A673 (cell line): Measurements from ENCODE around the gene MMP14. TPM values are rescaled to one million over a fixed set of nuclear protein-coding genes. Genes with fewer than 3 reads are reported as not detected.

Source experiments
- BruUV-seq: library from RNA; stranded (reverse); fragments of 400-500 nt; replicated peaks from 2 replicates; lab custom pipeline; 2021; lab: Mats Ljungman, UMichigan
- CTCF ChIA-PET: fragments of 300-600 bp; sonication (Branson Sonifier 250); formaldehyde crosslinking; loops from one replicate; lab custom pipeline; 2022; ENCODE audit warnings: antibody characterized with exemption; lab: Charles Lee
- POLR2A ChIA-PET: fragments of 300-600 bp; sonication (Branson Sonifier 250); formaldehyde crosslinking; loops from one replicate; lab custom pipeline; 2022; ENCODE audit warnings: antibody characterized with exemption; ENCODE audit not compliant: low non-redundant PET; lab: Charles Lee
- DNase-seq: peaks from one replicate; pipeline ENCODE4 v3.0.0-alpha.2; 2015; ENCODE audit warnings: low spot score
- H3K27ac ChIP-seq: fragments of 200-600 bp; sonication (generic); 2 replicates; pipeline ENCODE4 v1.5.1; 2016; ENCODE audit warnings: mixed run types, low read depth, mild to moderate bottlenecking, mixed read lengths, antibody characterized with exemption, low read length; ENCODE audit not compliant: poor library complexity, severe bottlenecking
- H3K27me3 ChIP-seq: fragments of 200-600 bp; sonication (generic); replicated peaks from 2 replicates; pipeline ENCODE4 v1.6.1; 2017; ENCODE audit warnings: mixed run types, low read depth, mild to moderate bottlenecking, mixed read lengths, antibody characterized with exemption, low read length; ENCODE audit not compliant: insufficient read depth, poor library complexity
- H3K36me3 ChIP-seq: fragments of 200-600 bp; sonication (generic); 2 replicates; pipeline ENCODE4 v1.6.1; 2016; ENCODE audit warnings: mixed run types, mild to moderate bottlenecking, mixed read lengths, antibody characterized with exemption, low read length; ENCODE audit not compliant: insufficient read depth, poor library complexity, severe bottlenecking
- H3K4me1 ChIP-seq: fragments of 200-600 bp; sonication (generic); 2 replicates; pipeline ENCODE4 v1.6.1; 2017; ENCODE audit warnings: mixed run types, mild to moderate bottlenecking, mixed read lengths, antibody characterized with exemption, low read length; ENCODE audit not compliant: insufficient read depth, poor library complexity, severe bottlenecking
- H3K4me3 ChIP-seq: fragments of 200-600 bp; sonication (generic); 2 replicates; pipeline ENCODE4 v1.5.1; 2016; ENCODE audit warnings: low read depth, mixed run types, mild to moderate bottlenecking, mixed read lengths, low read length; ENCODE audit not compliant: poor library complexity, severe bottlenecking
- H3K9me3 ChIP-seq: fragments of 200-600 bp; sonication (generic); 2 replicates; pipeline ENCODE4 v1.6.1; 2016; ENCODE audit warnings: mixed run types, low read depth, mild to moderate bottlenecking, mixed read lengths, antibody characterized with exemption, low read length; ENCODE audit not compliant: poor library complexity, severe bottlenecking
- CTCF ChIP-seq: fragments of 300-800, 200-600 bp; sonication (generic); conservative IDR thresholded peaks from 2 replicates; pipeline ENCODE4 v1.5.1; 2017; ENCODE audit warnings: low read depth, mild to moderate bottlenecking, antibody characterized with exemption, low read length, moderate library complexity, mixed read lengths
- EZH2 ChIP-seq: fragments of 200-600 bp; sonication (generic); IDR thresholded peaks from 2 replicates; pipeline ENCODE4 v1.6.1; 2017; ENCODE audit warnings: borderline replicate concordance, low read depth, mild to moderate bottlenecking, mixed read lengths, antibody characterized with exemption, low read length; ENCODE audit not compliant: poor library complexity, severe bottlenecking
- intact Hi-C: fragments of 100-400 bp; cut with micrococcal nuclease; formaldehyde crosslinking; loops from one replicate; pipeline ENCODE4 v1.10.0; 2022; ENCODE audit not compliant: unreplicated experiment
- total RNA-seq: library from RNA; stranded (reverse); gene quantifications from 2 replicates; pipeline ENCODE4 v1.2.3, GENCODE V29; 2021

The MMP14 gene
- total RNA-seq, 1 experiment from 2014 or later: 91.3 TPM

GRCh38 chr14:22829661-22830442 is 6.5 kb upstream of the MMP14 start, which contains the start of gene MRPL52:
MRPL52 (plus strand) TSS chr14:22829887; CDS start chr14:22829913, 26 bp downstream.
- Histone ChIP-seq H3K9me3 (no peaks in the 10 kb centered on the region), H3K36me3 (peaks cover 25% of the 10 kb centered on the region), H3K27me3 (no peaks in the 10 kb centered on the region), H3K4me1 (peaks cover 11% of the 10 kb centered on the region), H3K4me3 (peak within 1 kb of the TSS; percentile 91), H3K27ac (peak within 1 kb of the TSS; percentile 85)
- no TSS peak for BruUV-seq
- peak; percentile 95 for DNase-seq
- ChIA-PET POLR2A (no interaction called here), CTCF (interaction anchor here (0.6 to 1.9 kb wide), 2 partner anchors 11 to 23 kb away, joined by 4 to 5 read pairs; no protein-coding TSS in a partner anchor)
- TF ChIP-seq CTCF: no peak
- TF ChIP-seq EZH2: no peak
- intact Hi-C loops: no loop called here

GRCh38 chr14:22830443-22831010 is 5.9 kb upstream of the MMP14 start:
- H3K4me3 ChIP-seq: peak overlapping the region; percentile 91
- peak overlapping the region; percentile 85 for H3K27ac ChIP-seq
- H3K4me1 ChIP-seq: peaks cover 11% of the 10 kb centered on the region
- TF ChIP-seq EZH2: no peak
- TF ChIP-seq CTCF: no peak
- CTCF ChIA-PET: interaction anchor here (1.9 kb wide), 1 partner anchor 23 kb away, joined by 5 read pairs; no protein-coding TSS in a partner anchor
- H3K27me3 ChIP-seq: no peaks in the 10 kb centered on the region
- intact Hi-C loops: no loop called here
- H3K36me3 ChIP-seq: peaks cover 25% of the 10 kb centered on the region
- DNase-seq: no peak
- BruUV-seq: TSS peak; percentile 73
- POLR2A ChIA-PET: no interaction called here
- no peaks in the 10 kb centered on the region for H3K9me3 ChIP-seq

GRCh38 chr14:22835505-22835904 is 880 bp upstream of the MMP14 start:
- peak overlapping the region; percentile 89 for H3K27ac ChIP-seq
- H3K36me3 ChIP-seq: peaks cover 25% of the 10 kb centered on the region
- no peaks in the 10 kb centered on the region for H3K27me3 ChIP-seq
- TF ChIP-seq EZH2: no peak
- no peak for TF ChIP-seq CTCF
- ChIA-PET CTCF (no interaction called here), POLR2A (interaction anchor here (0.6 kb wide), 1 partner anchor 26 kb away, joined by 3 read pairs; no protein-coding TSS in a partner anchor)
- peaks cover 29% of the 10 kb centered on the region for H3K4me1 ChIP-seq
- intact Hi-C loops: no loop called here
- H3K4me3 ChIP-seq: no peak overlapping the region
- H3K9me3 ChIP-seq: no peaks in the 10 kb centered on the region
- no peak for DNase-seq
- BruUV-seq: no TSS peak
